Ascending aorta (tissue), 2 donors: ENCODE measurements around the gene CFAP100. TPM values are rescaled to one million over a fixed set of nuclear protein-coding genes. Genes with fewer than 3 reads are reported as not detected.

Source experiments
- DNase-seq, 2 donors: peaks; one replicate each; pipeline ENCODE4 v3.0.0-alpha.2; 2019; ENCODE audit warnings: low spot score in 2 of 2
- H3K27ac ChIP-seq, 2 donors: fragments of 200-600 bp; sonication (generic); one replicate each; pipeline ENCODE4 v1.5.1; 2016 to 2017; ENCODE audit warnings: mild to moderate bottlenecking in 1 of 2
- H3K27me3 ChIP-seq: fragments of 200-600 bp; sonication (generic); one replicate; pipeline ENCODE4 v1.5.1; 2017
- H3K36me3 ChIP-seq, 2 donors: fragments of 200-600 bp; sonication (generic); one replicate each; pipeline ENCODE4 v1.5.1; 2016
- H3K4me1 ChIP-seq, 2 donors: fragments of 200-600 bp; sonication (generic); one replicate each; pipeline ENCODE4 v1.5.1; 2016 to 2017; ENCODE audit warnings: mild to moderate bottlenecking in 1 of 2
- H3K4me3 ChIP-seq, 2 donors: fragments of 200-600 bp; sonication (generic); one replicate each; pipeline ENCODE4 v1.5.1; 2016 to 2017; ENCODE audit warnings: mild to moderate bottlenecking in 1 of 2
- H3K9me3 ChIP-seq, 2 donors: fragments of 200-600 bp; sonication (generic); one replicate each; pipeline ENCODE4 v1.5.1; 2016
- intact Hi-C: fragments of 100-400 bp; cut with DNase I; formaldehyde crosslinking; loops from one replicate; pipeline ENCODE4 v1.15.1; 2023
- total RNA-seq: library from RNA; depleted of rRNA; stranded (reverse); fragments of >200 nt; gene quantifications from one replicate; pipeline ENCODE4 v1.1.0, GENCODE V29; 2016
- TF ChIP-seq, protein P1 (sequence below), 3 experiments: fragments of 200-600 bp in 2 of 3; fragments of 450-650 bp in 1 of 3; sonication (generic) in 2 of 3; IDR thresholded peaks; one replicate each; pipeline ENCODE4 v1.5.1; 2016 to 2019; ENCODE audit warnings: antibody characterized with exemption in 3 of 3, mild to moderate bottlenecking in 1 of 3, moderate library complexity in 1 of 3

Gene CFAP100
- total RNA-seq, 1 donor from 2014 or later, result not detected

DNA sequence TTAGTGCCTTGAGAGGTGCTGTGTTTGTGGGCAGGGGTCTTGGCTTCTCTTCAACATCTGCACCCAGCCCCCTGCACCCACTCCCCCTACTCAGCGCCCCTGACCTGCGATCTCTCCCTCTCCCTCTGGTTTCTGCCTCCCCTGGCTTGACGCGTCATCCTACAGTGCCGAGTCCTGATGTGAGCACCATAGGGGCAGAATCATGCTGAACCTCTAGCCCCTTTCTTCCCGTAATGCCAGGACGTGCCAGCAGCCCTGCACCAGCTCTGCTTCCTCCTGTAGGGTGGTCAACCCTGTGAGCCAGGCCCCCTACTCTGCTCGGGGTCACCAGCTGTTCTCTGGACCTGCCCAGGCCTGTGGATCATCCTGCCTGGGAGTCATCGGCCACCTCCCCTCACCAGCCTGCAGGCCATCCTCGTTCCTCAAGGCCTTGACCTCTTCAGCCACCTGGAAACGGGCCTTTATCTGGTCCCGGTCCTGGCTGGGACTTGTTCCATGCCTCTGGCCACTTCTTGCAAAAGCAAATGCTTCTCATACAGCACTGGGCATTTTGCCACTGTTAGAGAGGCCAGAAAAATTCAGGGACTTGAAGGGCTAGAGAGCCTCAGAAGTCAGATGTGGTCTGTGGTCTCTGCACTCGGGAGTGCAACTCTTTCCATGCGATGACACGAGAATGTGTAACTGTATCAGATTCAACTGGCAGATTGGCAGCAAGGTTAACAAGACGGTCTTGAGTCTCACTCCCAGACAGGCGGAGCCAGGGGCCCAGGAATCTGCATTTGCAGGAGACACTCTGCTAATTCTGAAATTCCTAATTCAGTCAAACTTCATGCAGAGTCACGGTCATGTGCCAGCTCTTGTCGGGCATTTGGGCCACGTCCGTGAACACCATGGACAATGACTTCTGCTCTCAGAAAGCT is 20.8 kb upstream of the CFAP100 start:
- intact Hi-C loops, result no loop called here
- TF ChIP-seq, protein P1, sequence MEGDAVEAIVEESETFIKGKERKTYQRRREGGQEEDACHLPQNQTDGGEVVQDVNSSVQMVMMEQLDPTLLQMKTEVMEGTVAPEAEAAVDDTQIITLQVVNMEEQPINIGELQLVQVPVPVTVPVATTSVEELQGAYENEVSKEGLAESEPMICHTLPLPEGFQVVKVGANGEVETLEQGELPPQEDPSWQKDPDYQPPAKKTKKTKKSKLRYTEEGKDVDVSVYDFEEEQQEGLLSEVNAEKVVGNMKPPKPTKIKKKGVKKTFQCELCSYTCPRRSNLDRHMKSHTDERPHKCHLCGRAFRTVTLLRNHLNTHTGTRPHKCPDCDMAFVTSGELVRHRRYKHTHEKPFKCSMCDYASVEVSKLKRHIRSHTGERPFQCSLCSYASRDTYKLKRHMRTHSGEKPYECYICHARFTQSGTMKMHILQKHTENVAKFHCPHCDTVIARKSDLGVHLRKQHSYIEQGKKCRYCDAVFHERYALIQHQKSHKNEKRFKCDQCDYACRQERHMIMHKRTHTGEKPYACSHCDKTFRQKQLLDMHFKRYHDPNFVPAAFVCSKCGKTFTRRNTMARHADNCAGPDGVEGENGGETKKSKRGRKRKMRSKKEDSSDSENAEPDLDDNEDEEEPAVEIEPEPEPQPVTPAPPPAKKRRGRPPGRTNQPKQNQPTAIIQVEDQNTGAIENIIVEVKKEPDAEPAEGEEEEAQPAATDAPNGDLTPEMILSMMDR (IDR thresholded peaks at IDR 0.05), result no peak
- peak in 1 of 2 donors; percentile 64 for DNase-seq
- Histone ChIP-seq H3K27ac (no peak overlapping the region), H3K4me1 (no peaks in the 10 kb centered on the region), H3K36me3 (no peaks in the 10 kb centered on the region), H3K4me3 (no peak overlapping the region), H3K27me3 (no peaks in the 10 kb centered on the region), H3K9me3 (no peaks in the 10 kb centered on the region)

DNA sequence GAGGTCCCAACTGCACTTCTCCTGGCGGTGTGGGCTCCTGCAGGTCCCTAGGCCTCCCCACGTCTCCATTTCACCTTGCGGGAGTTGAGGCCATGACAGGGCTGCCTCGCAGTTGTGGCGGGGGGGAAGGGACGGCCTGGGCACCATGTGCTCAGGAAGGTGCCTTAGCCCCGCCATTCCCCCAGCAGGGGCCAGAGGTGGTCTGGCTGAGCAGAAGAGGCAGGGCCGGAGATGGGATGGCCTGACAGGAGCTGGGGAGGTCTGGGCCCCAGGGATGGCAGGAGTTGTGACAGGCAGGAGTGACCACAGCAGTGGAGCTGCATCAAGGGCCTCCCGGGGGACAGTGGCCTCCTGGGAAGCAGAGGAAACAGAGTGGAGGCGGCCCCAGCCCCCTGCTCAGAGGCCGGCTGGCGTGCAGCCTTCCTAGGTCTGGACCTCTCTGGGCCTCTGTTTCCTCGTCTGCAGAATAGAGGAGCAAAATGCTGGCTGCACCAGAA is 18.8 kb upstream of the CFAP100 start:
- Histone ChIP-seq H3K4me3 (no peak overlapping the region), H3K36me3 (no peaks in the 10 kb centered on the region), H3K27ac (no peak overlapping the region), H3K27me3 (no peaks in the 10 kb centered on the region), H3K9me3 (no peaks in the 10 kb centered on the region), H3K4me1 (no peaks in the 10 kb centered on the region)
- TF ChIP-seq, protein P1 (IDR thresholded peaks at IDR 0.05), result no peak
- intact Hi-C loops, result no loop called here
- DNase-seq, result peak in 1 of 2 donors; percentile 51

DNA sequence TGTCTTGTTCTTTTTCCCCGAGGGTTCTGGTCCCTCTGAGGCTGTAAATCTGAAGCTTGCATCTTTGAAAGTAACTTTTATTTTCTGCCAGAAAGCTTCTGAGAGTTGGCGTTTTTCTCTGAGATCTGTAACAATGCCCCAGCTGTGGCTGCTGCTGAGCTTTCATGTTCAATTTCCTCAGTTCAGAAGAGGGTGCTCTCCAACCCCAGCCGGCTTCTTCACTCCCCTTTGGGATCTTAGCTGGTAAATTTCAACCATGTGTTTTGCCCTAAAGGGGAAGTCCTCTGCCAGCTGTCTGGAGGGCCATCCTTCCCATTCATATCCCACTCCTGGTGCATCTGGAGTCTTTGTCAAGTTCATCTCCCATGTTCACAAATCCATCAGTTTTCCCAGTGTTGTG is 18.3 kb upstream of the CFAP100 start:
- Histone ChIP-seq H3K27ac (no peak overlapping the region), H3K9me3 (no peaks in the 10 kb centered on the region), H3K4me3 (no peak overlapping the region), H3K4me1 (no peaks in the 10 kb centered on the region), H3K36me3 (no peaks in the 10 kb centered on the region), H3K27me3 (no peaks in the 10 kb centered on the region)
- TF ChIP-seq, protein P1 (IDR thresholded peaks at IDR 0.05), result no peak
- intact Hi-C loops, result no loop called here
- peak in 1 of 2 donors; percentile 46 for DNase-seq

DNA sequence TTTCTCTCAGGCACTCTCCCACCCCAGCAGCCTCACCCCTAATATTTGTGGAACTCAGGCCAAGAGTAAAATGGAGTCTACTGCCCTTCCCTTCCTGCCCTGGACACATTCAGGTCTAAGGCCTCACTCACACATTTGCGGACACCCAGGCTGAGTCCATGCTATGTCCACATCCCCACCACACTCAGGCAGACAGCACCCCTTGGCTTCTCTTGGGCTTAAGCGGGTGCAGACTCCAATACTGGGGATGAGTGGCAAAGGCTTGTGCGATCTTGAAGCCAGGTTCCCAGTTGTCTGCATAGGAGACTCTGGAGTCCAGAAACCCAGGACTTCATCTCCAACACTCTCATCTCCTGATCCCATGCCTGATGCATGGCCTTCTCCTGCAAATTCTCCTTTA is 17.5 kb upstream of the CFAP100 start:
- DNase-seq, result peak in 1 of 2 donors; percentile 39

DNA sequence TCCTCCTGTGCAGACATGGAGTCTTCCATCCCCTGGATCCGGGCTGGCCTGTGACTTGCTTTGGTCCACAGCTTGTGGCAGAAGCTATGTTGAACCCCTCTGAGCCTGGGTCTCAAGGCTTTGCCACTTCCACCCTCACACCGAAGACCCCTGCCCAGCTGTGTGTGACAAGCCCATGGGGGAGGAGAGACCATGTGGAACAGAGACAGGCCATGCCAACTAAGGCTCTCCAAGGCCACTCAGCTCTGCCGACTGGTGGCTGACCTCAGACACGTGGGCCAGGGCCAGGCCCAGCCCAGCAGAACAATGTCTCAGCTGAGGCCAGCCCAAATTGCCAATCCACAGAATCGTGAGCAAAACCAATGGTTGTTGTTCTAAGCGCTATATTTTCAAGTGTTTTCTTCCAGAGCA is 16.4 kb upstream of the CFAP100 start:
- Histone ChIP-seq H3K4me1 (peaks cover 0 to 3% of the 10 kb centered on the region in 2 donors), H3K36me3 (no peaks in the 10 kb centered on the region), H3K4me3 (no peak overlapping the region), H3K9me3 (no peaks in the 10 kb centered on the region), H3K27me3 (no peaks in the 10 kb centered on the region), H3K27ac (no peak overlapping the region)
- TF ChIP-seq, protein P1 (IDR thresholded peaks at IDR 0.05), result no peak
- intact Hi-C loops, result no loop called here
- peak in 1 of 2 donors; percentile 54 for DNase-seq

More for the DNA sequence above, 17.5 kb upstream of the CFAP100 start:
- no peak overlapping the region for H3K27ac ChIP-seq
- TF ChIP-seq, protein P1 (IDR thresholded peaks at IDR 0.05), result no peak
- no peaks in the 10 kb centered on the region for H3K36me3 ChIP-seq
- H3K27me3 ChIP-seq, result no peaks in the 10 kb centered on the region
- H3K4me3 ChIP-seq, result no peak overlapping the region
- intact Hi-C loops, result no loop called here
- H3K9me3 ChIP-seq, result no peaks in the 10 kb centered on the region
- H3K4me1 ChIP-seq, result peaks cover 0 to 3% of the 10 kb centered on the region in 2 donors
